IMR-90 (cell line): ENCODE data around the gene CKB. TPM values are rescaled to one million over a fixed set of nuclear protein-coding genes. Genes with fewer than 3 reads are reported as not detected.

Experiments used
- ATAC-seq: fragments of 200-7000 bp; cut with Tn5 transposase; 2 replicates; pipeline ENCODE4 v1.9.1; 2020; ENCODE audit warnings: low read depth, mild to moderate bottlenecking, moderate library complexity
- BruUV-seq: library from RNA; stranded (reverse); fragments of 400-500 nt; replicated peaks from 2 replicates; lab custom pipeline; 2021; lab: Mats Ljungman, UMichigan
- CTCF ChIA-PET: fragments of 300-600 bp; formaldehyde crosslinking; extraction: SDS; loops from one replicate; lab custom pipeline; 2021; ENCODE audit warnings: antibody characterized with exemption; lab: Yijun Ruan, JAX
- POLR2A ChIA-PET: fragments of 300-600 bp; sonication (Branson Sonifier 250); formaldehyde crosslinking; loops from one replicate; lab custom pipeline; 2022; ENCODE audit warnings: antibody characterized with exemption; ENCODE audit not compliant: unreplicated experiment; lab: Charles Lee
- DNase-seq: peaks from one replicate; pipeline ENCODE4 v3.0.0; 2013
- H2AFZ ChIP-seq: replicated peaks from 2 replicates; pipeline ENCODE3; 2013; ENCODE audit warnings: low read length, mild to moderate bottlenecking; ENCODE audit not compliant: poor library complexity
- H2AK5ac ChIP-seq: 2 replicates; pipeline ENCODE4 v1.6.1; 2013; ENCODE audit warnings: low read depth, low read length, inconsistent platforms
- H2AK9ac ChIP-seq: replicated peaks from 2 replicates; pipeline ENCODE3; 2013; ENCODE audit warnings: mild to moderate bottlenecking, low read depth, low read length, moderate library complexity; ENCODE audit not compliant: poor library complexity
- H2BK120ac ChIP-seq: 2 replicates; pipeline ENCODE4 v1.6.1; 2013; ENCODE audit warnings: low read depth, low read length, inconsistent platforms
- H2BK15ac ChIP-seq: 3 replicates; pipeline ENCODE4 v1.6.1; 2013; ENCODE audit warnings: low read depth, low read length, inconsistent platforms
- H2BK20ac ChIP-seq: 2 replicates; pipeline ENCODE4 v1.6.1; 2013; ENCODE audit warnings: low read depth, mild to moderate bottlenecking, inconsistent platforms, low read length, moderate library complexity
- H2BK5ac ChIP-seq: 2 replicates; pipeline ENCODE4 v1.6.1; 2013; ENCODE audit warnings: mild to moderate bottlenecking, low read depth, low read length, inconsistent platforms; ENCODE audit not compliant: poor library complexity, severe bottlenecking
- H3K14ac ChIP-seq: replicated peaks from 2 replicates; pipeline ENCODE4 v1.6.1; 2013; ENCODE audit warnings: low read depth, low read length, inconsistent platforms
- H3K18ac ChIP-seq: 2 replicates; pipeline ENCODE4 v1.6.1; 2013; ENCODE audit warnings: low read depth, low read length, control low read depth
- H3K23ac ChIP-seq: 2 replicates; pipeline ENCODE4 v1.6.1; 2013; ENCODE audit warnings: low read depth, low read length, inconsistent platforms
- H3K27ac ChIP-seq: 2 replicates; pipeline ENCODE4 v1.5.1; 2013; ENCODE audit warnings: mild to moderate bottlenecking, control low read depth, low read length; ENCODE audit not compliant: insufficient read depth
- H3K27me3 ChIP-seq: 2 replicates; pipeline ENCODE4 v1.6.1; 2013; ENCODE audit warnings: low read length; ENCODE audit not compliant: control insufficient read depth, insufficient read depth
- H3K36me3 ChIP-seq: 2 replicates; pipeline ENCODE4 v1.6.1; 2013; ENCODE audit warnings: low read length, mixed read lengths; ENCODE audit not compliant: control insufficient read depth, insufficient read depth
- H3K4ac ChIP-seq: 2 replicates; pipeline ENCODE4 v1.6.1; 2013; ENCODE audit warnings: low read depth, low read length, inconsistent platforms
- H3K4me1 ChIP-seq: 2 replicates; pipeline ENCODE4 v1.6.1; 2013; ENCODE audit warnings: low read length, mixed read lengths; ENCODE audit not compliant: control insufficient read depth, insufficient read depth
- H3K4me2 ChIP-seq: 2 replicates; pipeline ENCODE4 v1.6.1; 2013; ENCODE audit warnings: low read depth, mild to moderate bottlenecking, control low read depth, low read length, moderate library complexity
- H3K4me3 ChIP-seq: 2 replicates; pipeline ENCODE4 v1.5.1; 2013; ENCODE audit warnings: low read depth, mild to moderate bottlenecking, control low read depth, low read length, moderate library complexity; ENCODE audit not compliant: insufficient read depth
- H3K56ac ChIP-seq: 2 replicates; pipeline ENCODE4 v1.6.1; 2013; ENCODE audit warnings: low read length, inconsistent platforms; ENCODE audit not compliant: insufficient read depth; ENCODE audit errors: extremely low read depth
- H3K79me1 ChIP-seq, 2 experiments: 2 replicates each; pipeline ENCODE4 v1.6.1; 2013; ENCODE audit warnings: low read length in 2 of 2, inconsistent platforms in 1 of 2, low read depth in 1 of 2
- H3K9ac ChIP-seq: 2 replicates; pipeline ENCODE4 v1.6.1; 2013; ENCODE audit warnings: low read depth, low read length, control low read depth
- H3K9me1 ChIP-seq: 2 replicates; pipeline ENCODE4 v1.6.1; 2013; ENCODE audit warnings: low read length, inconsistent platforms; ENCODE audit not compliant: insufficient read depth
- H3K9me3 ChIP-seq: 2 replicates; pipeline ENCODE4 v1.6.1; 2013; ENCODE audit warnings: low read length; ENCODE audit not compliant: control insufficient read depth, insufficient read depth
- H4K20me1 ChIP-seq: 2 replicates; pipeline ENCODE4 v1.6.1; 2013; ENCODE audit warnings: low read length, inconsistent platforms; ENCODE audit not compliant: insufficient read depth
- H4K5ac ChIP-seq: 2 replicates; pipeline ENCODE4 v1.6.1; 2013; ENCODE audit warnings: mild to moderate bottlenecking, low read depth, low read length, control low read depth
- H4K8ac ChIP-seq, 2 experiments: 2 replicates each; pipeline ENCODE4 v1.6.1; 2013; ENCODE audit warnings: low read depth in 2 of 2, low read length in 2 of 2, control low read depth in 1 of 2, inconsistent platforms in 1 of 2
- H4K91ac ChIP-seq: 2 replicates; pipeline ENCODE4 v1.6.1; 2013; ENCODE audit warnings: low read depth, low read length, inconsistent platforms; ENCODE audit not compliant: insufficient read depth
- BHLHE40 ChIP-seq: fragments of 150-350 bp; IDR thresholded peaks from 2 replicates; pipeline ENCODE4 v1.6.1; 2016; ENCODE audit warnings: mild to moderate bottlenecking, low read depth, low read length
- CEBPB ChIP-seq: IDR thresholded peaks from 2 replicates; pipeline ENCODE4 v1.6.1; 2012; ENCODE audit warnings: low read depth, low read length, improper control_type of control experiment
- CHD1 ChIP-seq: IDR thresholded peaks from 2 replicates; pipeline ENCODE4 v1.6.1; 2012; ENCODE audit warnings: low read depth, low read length, improper control_type of control experiment
- FOS ChIP-seq: fragments of 150-350 bp; IDR thresholded peaks from 2 replicates; pipeline ENCODE4 v1.6.1; 2016; ENCODE audit warnings: low read depth, low read length
- MAFK ChIP-seq: IDR thresholded peaks from 2 replicates; pipeline ENCODE4 v1.6.1; 2012; ENCODE audit warnings: low read depth, low read length, improper control_type of control experiment
- MAZ ChIP-seq: IDR thresholded peaks from 2 replicates; pipeline ENCODE4 v1.6.1; 2012; ENCODE audit warnings: low read depth, mild to moderate bottlenecking, low read length, improper control_type of control experiment, moderate library complexity, borderline replicate concordance
- MXI1 ChIP-seq: IDR thresholded peaks from 2 replicates; pipeline ENCODE4 v1.6.1; 2012; ENCODE audit warnings: low read depth, mild to moderate bottlenecking, low read length, moderate library complexity, borderline replicate concordance
- NFE2L2 ChIP-seq: fragments of 150-350 bp; IDR thresholded peaks from 2 replicates; pipeline ENCODE4 v1.6.1; 2016; ENCODE audit warnings: low read depth, mild to moderate bottlenecking, low read length
- POLR2A ChIP-seq: IDR thresholded peaks from 2 replicates; pipeline ENCODE4 v1.6.1; 2012; ENCODE audit warnings: mild to moderate bottlenecking, low read depth, low read length
- RAD21 ChIP-seq: IDR thresholded peaks from 2 replicates; pipeline ENCODE4 v1.6.1; 2012; ENCODE audit warnings: low read length, improper control_type of control experiment
- RCOR1 ChIP-seq: IDR thresholded peaks from 2 replicates; pipeline ENCODE4 v1.6.1; 2012; ENCODE audit warnings: mild to moderate bottlenecking, low read length, improper control_type of control experiment; ENCODE audit not compliant: insufficient replicate concordance
- RFX5 ChIP-seq: IDR thresholded peaks from 2 replicates; pipeline ENCODE4 v1.8.0; 2012; ENCODE audit warnings: low read depth, mild to moderate bottlenecking, low read length, moderate library complexity
- SMC3 ChIP-seq: fragments of 150-350 bp; IDR thresholded peaks from 2 replicates; pipeline ENCODE4 v1.6.1; 2016; ENCODE audit warnings: low read depth, mild to moderate bottlenecking, antibody characterized with exemption, low read length, moderate library complexity
- USF2 ChIP-seq: fragments of 150-350 bp; IDR thresholded peaks from 2 replicates; pipeline ENCODE4 v1.6.1; 2017; ENCODE audit warnings: mild to moderate bottlenecking, antibody characterized with exemption, low read length, low read depth
- WGBS, 2 experiments: methylation state at CpG; one replicate each; pipeline versions ENCODE4 v1.1.5 to v1.1.7; 2013; ENCODE audit warnings: missing lambda C conversion rate in 2 of 2; ENCODE audit not compliant: insufficient read length in 1 of 2; ENCODE audit errors: extremely low coverage in 2 of 2; 5-methylcytosine and 5-hydroxymethylcytosine counted together
- dilution Hi-C: fragments of 300-500 bp; cut with HindIII; formaldehyde crosslinking; loops from one replicate; pipeline ENCODE4 v1.14.3; 2018; ENCODE audit warnings: low sequenced_read_pairs; ENCODE audit not compliant: unreplicated experiment
- in situ Hi-C: fragments of 300-500 bp; cut with MboI; formaldehyde crosslinking; loops from 3 replicates; pipeline ENCODE4 v1.14.3; 2019; ENCODE audit warnings: low sequenced_read_pairs, inconsistent platforms, mixed read lengths
- intact Hi-C: fragments of 100-400 bp; cut with micrococcal nuclease; formaldehyde crosslinking; loops from 2 replicates; pipeline ENCODE4 v1.10.0; 2022
- polyA plus RNA-seq, 3 experiments: library from polyadenylated mRNA; depleted of rRNA; stranded (reverse); fragments of >200 nt; gene quantifications; 2 replicates each; pipeline ENCODE4 v1.2.3, GENCODE V29; 2012; ENCODE audit warnings: low replicate concordance in 1 of 3
- total RNA-seq: library from RNA; depleted of rRNA; stranded (reverse); fragments of >200 nt; gene quantifications from 2 replicates; pipeline ENCODE4 v1.2.3, GENCODE V29; 2012
- TF ChIP-seq, protein P1 (sequence below): fragments of 150-350 bp; IDR thresholded peaks from 2 replicates; pipeline ENCODE4 v1.6.1; 2016; ENCODE audit warnings: low read depth, mild to moderate bottlenecking, low read length, moderate library complexity, borderline replicate concordance

The CKB gene
- total and polyA plus RNA-seq, 2 of the 4 experiments (the other 2 are of a cell fraction): 17.7 to 82.6 TPM

DNA sequence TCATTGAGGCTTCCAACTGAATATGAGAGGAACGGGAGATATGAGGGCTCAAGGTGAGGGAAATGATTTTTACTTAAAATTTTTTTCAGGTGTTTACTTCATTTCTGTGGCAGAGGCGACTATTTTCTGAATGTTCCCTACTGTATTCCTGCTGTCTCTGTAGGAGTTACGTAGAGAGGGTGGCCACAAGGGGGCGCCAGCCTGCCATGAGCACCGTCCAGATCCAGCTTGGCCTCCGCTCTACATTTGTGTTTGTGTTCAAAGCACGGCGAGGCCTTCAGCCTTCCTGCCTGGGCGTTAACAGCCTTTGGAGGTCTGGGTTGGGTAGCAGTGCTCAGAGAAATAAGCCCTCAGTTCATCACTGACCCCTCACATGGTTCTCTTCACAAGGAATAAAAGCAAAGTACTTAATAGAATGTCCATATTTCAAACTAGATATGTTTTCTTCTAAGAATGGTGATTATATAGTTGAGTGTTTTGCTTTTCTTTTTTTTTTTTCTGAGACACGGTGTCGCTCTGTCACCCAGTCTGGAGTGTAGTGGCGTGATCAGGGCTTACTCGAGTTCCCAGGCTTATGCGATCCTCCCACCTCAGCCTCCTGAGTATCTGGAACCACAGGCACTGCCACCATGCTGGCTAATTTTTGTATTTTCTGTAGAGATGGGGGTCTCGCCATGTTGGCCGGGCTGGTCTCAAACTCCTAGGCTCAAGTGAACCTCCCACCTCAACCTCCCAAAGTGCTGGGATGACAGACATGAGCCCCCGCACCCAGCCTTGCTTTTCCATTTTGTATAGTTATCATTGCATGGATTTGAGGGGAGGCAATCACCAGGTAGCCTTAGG, 22.3 kb downstream of the CKB start:
- peak overlapping the region in 1 of 2 experiments; percentile 65; a peak in 1 of 4 replicates for H4K8ac ChIP-seq
- H2BK120ac ChIP-seq: no peak overlapping the region
- no peak overlapping the region for H2BK15ac ChIP-seq
- peak overlapping the region; percentile 41 for H2BK5ac ChIP-seq
- BruUV-seq: no TSS peak
- no peaks in the 10 kb centered on the region for H3K27me3 ChIP-seq
- peaks cover 32% of the 10 kb centered on the region for H4K20me1 ChIP-seq
- 0 out of 2 replicates have a peak overlapping the region, but pooled peaks have one; percentile 74 for H3K23ac ChIP-seq
- H2AFZ ChIP-seq: peak overlapping the region; percentile 63
- H4K91ac ChIP-seq: no peak overlapping the region
- in situ Hi-C loops: no loop called here
- H3K4me1 ChIP-seq: no peaks in the 10 kb centered on the region; the same call in 1 of the 2 replicates
- peaks cover 6% of the 10 kb centered on the region; the same call in 1 of the 2 replicates for H3K9me1 ChIP-seq
- H2AK9ac ChIP-seq: no peak overlapping the region
- peak; percentile 96 for ATAC-seq
- intact Hi-C loops: loop anchor here (1.0 kb wide), 1 partner anchor 46 kb away; no protein-coding TSS in a partner anchor
- no peak overlapping the region for H2AK5ac ChIP-seq
- no peak overlapping the region for H3K18ac ChIP-seq
- H3K4ac ChIP-seq: peak overlapping the region; percentile 61; the same call in 1 of the 2 replicates
- H3K79me1 ChIP-seq: peaks cover 39 to 66% of the 10 kb centered on the region in 2 experiments
- peaks cover 58% of the 10 kb centered on the region for H3K36me3 ChIP-seq
- no peak overlapping the region for H3K27ac ChIP-seq
- H3K4me3 ChIP-seq: no peak overlapping the region
- peak; percentile 81 for DNase-seq
- no peak overlapping the region for H3K9ac ChIP-seq
- no peak overlapping the region for H3K14ac ChIP-seq
- H3K4me2 ChIP-seq: no peak overlapping the region
- no peak overlapping the region for H2BK20ac ChIP-seq
- H3K56ac ChIP-seq: no peak overlapping the region
- dilution Hi-C loops: no loop called here
- CTCF ChIA-PET: interaction anchor here (0.7 to 1.3 kb wide), 2 partner anchors 14 to 144 kb away, joined by 3 to 4 read pairs; no protein-coding TSS in a partner anchor
- 17% methylated on average over 1 of the region's 17 CpGs; no CpG with 5 or more reads in 1 of the 2 experiments for WGBS, 2 experiments
- POLR2A ChIA-PET: no interaction called here
- no peak overlapping the region for H4K5ac ChIP-seq
- no peaks in the 10 kb centered on the region for H3K9me3 ChIP-seq
- TF ChIP-seq POLR2A: no peak
- TF ChIP-seq NFE2L2: no peak
- TF ChIP-seq RCOR1: no peak
- no peak for TF ChIP-seq FOS
- peak; percentile 65 for TF ChIP-seq RAD21
- TF ChIP-seq CEBPB: no peak
- TF ChIP-seq USF2: no peak
- no peak for TF ChIP-seq BHLHE40
- 0 out of 2 replicates have a peak, but pooled peaks have one; percentile 33 for TF ChIP-seq MXI1
- no peak for TF ChIP-seq CHD1
- no peak for TF ChIP-seq MAFK
- TF ChIP-seq SMC3: peak; percentile 72
- TF ChIP-seq, protein P1, sequence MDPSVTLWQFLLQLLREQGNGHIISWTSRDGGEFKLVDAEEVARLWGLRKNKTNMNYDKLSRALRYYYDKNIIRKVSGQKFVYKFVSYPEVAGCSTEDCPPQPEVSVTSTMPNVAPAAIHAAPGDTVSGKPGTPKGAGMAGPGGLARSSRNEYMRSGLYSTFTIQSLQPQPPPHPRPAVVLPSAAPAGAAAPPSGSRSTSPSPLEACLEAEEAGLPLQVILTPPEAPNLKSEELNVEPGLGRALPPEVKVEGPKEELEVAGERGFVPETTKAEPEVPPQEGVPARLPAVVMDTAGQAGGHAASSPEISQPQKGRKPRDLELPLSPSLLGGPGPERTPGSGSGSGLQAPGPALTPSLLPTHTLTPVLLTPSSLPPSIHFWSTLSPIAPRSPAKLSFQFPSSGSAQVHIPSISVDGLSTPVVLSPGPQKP: no peak
- TF ChIP-seq MAZ: no peak
- no peak for TF ChIP-seq RFX5
